ENCODE results near the gene PMEPA1.

The PMEPA1 gene

GRCh38 chr20:57711311-57711712 is 1.5 kb upstream of the PMEPA1 start:
- DNase-seq (ENCODE audit: low read depth) = no peak

GRCh38 chr20:57710841-57711240 is 1.0 kb upstream of the PMEPA1 start:
- no peak for DNase-seq (ENCODE audit: low read depth)

GRCh38 chr20:57708694-57709673 is 831 bp downstream of the PMEPA1 start:
- DNase-seq (ENCODE audit: low read depth) = peak; percentile 28

GRCh38 chr20:57707849-57708693 is 1.7 kb downstream of the PMEPA1 start:
- no peak for DNase-seq (ENCODE audit: low read depth)

GRCh38 chr20:57707320-57707719 is 2.5 kb downstream of the PMEPA1 start:
- DNase-seq (ENCODE audit: low read depth) = no peak

GRCh38 chr20:57705127-57705899 is 4.5 kb downstream of the PMEPA1 start:
- no peak for DNase-seq (ENCODE audit: low read depth)

GRCh38 chr20:57704245-57704644 is 5.6 kb downstream of the PMEPA1 start:
- DNase-seq (ENCODE audit: low read depth) = no peak

- no peak for DNase-seq (ENCODE audit: low read depth)
These were observed 6.8 kb downstream of the PMEPA1 start for GRCh38 chr20:57703013-57703412.

- DNase-seq (ENCODE audit: low read depth) = no peak
These were observed 7.3 kb downstream of the PMEPA1 start for GRCh38 chr20:57702521-57702920.

- DNase-seq (ENCODE audit: low read depth) = no peak
These were observed 7.7 kb downstream of the PMEPA1 start for GRCh38 chr20:57702091-57702490.

- no peak for DNase-seq (ENCODE audit: low read depth)
These were observed 8.2 kb downstream of the PMEPA1 start for GRCh38 chr20:57701651-57702050.

- no peak for DNase-seq (ENCODE audit: low read depth)
These were observed 8.7 kb downstream of the PMEPA1 start for GRCh38 chr20:57701090-57701489.

GRCh38 chr20:57699395-57699794 is 10.4 kb downstream of the PMEPA1 start:
- no peak for DNase-seq (ENCODE audit: low read depth)

GRCh38 chr20:57698867-57699275 is 10.9 kb downstream of the PMEPA1 start:
- no peak for DNase-seq (ENCODE audit: low read depth)

- peak; percentile 70 for DNase-seq (ENCODE audit: low read depth)
These were observed 11.5 kb downstream of the PMEPA1 start for GRCh38 chr20:57698116-57698866.

GRCh38 chr20:57697543-57697942 is 12.3 kb downstream of the PMEPA1 start:
- no peak for DNase-seq (ENCODE audit: low read depth)

- no peak for DNase-seq (ENCODE audit: low read depth)
These were observed 13.3 kb downstream of the PMEPA1 start for GRCh38 chr20:57696401-57696961.

GRCh38 chr20:57695940-57696339 is 13.9 kb downstream of the PMEPA1 start:
- no peak for DNase-seq (ENCODE audit: low read depth)

GRCh38 chr20:57695012-57695411 is 14.8 kb downstream of the PMEPA1 start:
- DNase-seq (ENCODE audit: low read depth) = no peak

GRCh38 chr20:57694481-57694880 is 15.3 kb downstream of the PMEPA1 start:
- DNase-seq (ENCODE audit: low read depth) = no peak

Measured in stimulated activated CD4-positive, alpha-beta T cell treated with anti-CD3 and anti-CD28 coated beads, Interleukin-2, amount 100 ng/mL, for 4 hours (primary cell).